ENCODE data around the gene CAMK2A.

Gene CAMK2A

GRCh38 chr5:150305095-150305494 is 15.5 kb upstream of the CAMK2A start:
- no peaks in the 10 kb centered on the region for H3K9me3 ChIP-seq (ENCODE audit: control insufficient read depth, low read length)
- DNase-seq (ENCODE audit: low read depth), result no peak
- H3K27me3 ChIP-seq (replicated peaks; ENCODE audit: control insufficient read depth, insufficient read depth, low read length), result no peaks in the 10 kb centered on the region
- no peaks in the 10 kb centered on the region for H3K36me3 ChIP-seq (ENCODE audit: control insufficient read depth, insufficient read depth, low read length, severe bottlenecking)
- H3K9ac ChIP-seq (ENCODE audit: low read length), result no peak overlapping the region
- no peak overlapping the region for H3K4me3 ChIP-seq (ENCODE audit: low read length)
- H3K4me1 ChIP-seq (ENCODE audit: control insufficient read depth, insufficient read depth, low read length), result peaks cover 25% of the 10 kb centered on the region

GRCh38 chr5:150304481-150305081 is 15.0 kb upstream of the CAMK2A start:
- no peak for DNase-seq (ENCODE audit: low read depth)
- Histone ChIP-seq H3K27me3 (replicated peaks; ENCODE audit: control insufficient read depth, insufficient read depth, low read length) (no peaks in the 10 kb centered on the region), H3K9ac (ENCODE audit: low read length) (no peak overlapping the region), H3K9me3 (ENCODE audit: control insufficient read depth, low read length) (no peaks in the 10 kb centered on the region), H3K4me1 (ENCODE audit: control insufficient read depth, insufficient read depth, low read length) (peaks cover 30% of the 10 kb centered on the region), H3K4me3 (ENCODE audit: low read length) (no peak overlapping the region), H3K36me3 (ENCODE audit: control insufficient read depth, insufficient read depth, low read length, severe bottlenecking) (no peaks in the 10 kb centered on the region)

GRCh38 chr5:150303660-150304386 is 14.2 kb upstream of the CAMK2A start:
- H3K36me3 ChIP-seq (ENCODE audit: control insufficient read depth, insufficient read depth, low read length, severe bottlenecking), result no peaks in the 10 kb centered on the region
- no peak overlapping the region for H3K9ac ChIP-seq (ENCODE audit: low read length)
- peaks cover 35% of the 10 kb centered on the region for H3K4me1 ChIP-seq (ENCODE audit: control insufficient read depth, insufficient read depth, low read length)
- no peak overlapping the region for H3K4me3 ChIP-seq (ENCODE audit: low read length)
- H3K27me3 ChIP-seq (replicated peaks; ENCODE audit: control insufficient read depth, insufficient read depth, low read length), result no peaks in the 10 kb centered on the region
- H3K9me3 ChIP-seq (ENCODE audit: control insufficient read depth, low read length), result no peaks in the 10 kb centered on the region
- no peak for DNase-seq (ENCODE audit: low read depth)

- H3K9ac ChIP-seq (ENCODE audit: low read length), result no peak overlapping the region
- peak overlapping the region; percentile 21 for H3K4me3 ChIP-seq (ENCODE audit: low read length)
- H3K27me3 ChIP-seq (replicated peaks; ENCODE audit: control insufficient read depth, insufficient read depth, low read length), result no peaks in the 10 kb centered on the region
- H3K9me3 ChIP-seq (ENCODE audit: control insufficient read depth, low read length), result no peaks in the 10 kb centered on the region
- DNase-seq (ENCODE audit: low read depth), result no peak
- peaks cover 39% of the 10 kb centered on the region for H3K4me1 ChIP-seq (ENCODE audit: control insufficient read depth, insufficient read depth, low read length)
- no peaks in the 10 kb centered on the region for H3K36me3 ChIP-seq (ENCODE audit: control insufficient read depth, insufficient read depth, low read length, severe bottlenecking)
These were observed 13.6 kb upstream of the CAMK2A start for GRCh38 chr5:150303070-150303615.

GRCh38 chr5:150302301-150303069 is 12.9 kb upstream of the CAMK2A start, which contains the start of gene ARSI:
Gene ARSI, minus strand, starts transcription at chr5:150302905. Its CDS starts 532 bp downstream, at chr5:150302373.
- no peaks in the 10 kb centered on the region for H3K27me3 ChIP-seq (replicated peaks; ENCODE audit: control insufficient read depth, insufficient read depth, low read length)
- peak; percentile 72 for DNase-seq (ENCODE audit: low read depth)
- H3K36me3 ChIP-seq (ENCODE audit: control insufficient read depth, insufficient read depth, low read length, severe bottlenecking), result no peaks in the 10 kb centered on the region
- no peaks in the 10 kb centered on the region for H3K9me3 ChIP-seq (ENCODE audit: control insufficient read depth, low read length)
- peak within 1 kb of the TSS; percentile 35 for H3K9ac ChIP-seq (ENCODE audit: low read length)
- peak within 1 kb of the TSS; percentile 21 for H3K4me3 ChIP-seq (ENCODE audit: low read length)
- H3K4me1 ChIP-seq (ENCODE audit: control insufficient read depth, insufficient read depth, low read length), result peaks cover 39% of the 10 kb centered on the region

- no peak overlapping the region for H3K9ac ChIP-seq (ENCODE audit: low read length)
- no peaks in the 10 kb centered on the region for H3K9me3 ChIP-seq (ENCODE audit: control insufficient read depth, low read length)
- no peaks in the 10 kb centered on the region for H3K36me3 ChIP-seq (ENCODE audit: control insufficient read depth, insufficient read depth, low read length, severe bottlenecking)
- peaks cover 39% of the 10 kb centered on the region for H3K4me1 ChIP-seq (ENCODE audit: control insufficient read depth, insufficient read depth, low read length)
- no peaks in the 10 kb centered on the region for H3K27me3 ChIP-seq (replicated peaks; ENCODE audit: control insufficient read depth, insufficient read depth, low read length)
- DNase-seq (ENCODE audit: low read depth), result no peak
- H3K4me3 ChIP-seq (ENCODE audit: low read length), result peak overlapping the region; percentile 21
These were observed 12.3 kb upstream of the CAMK2A start for GRCh38 chr5:150301901-150302300.

GRCh38 chr5:150301170-150301505 is 11.6 kb upstream of the CAMK2A start:
- H3K27me3 ChIP-seq (replicated peaks; ENCODE audit: control insufficient read depth, insufficient read depth, low read length), result no peaks in the 10 kb centered on the region
- H3K9ac ChIP-seq (ENCODE audit: low read length), result no peak overlapping the region
- H3K4me1 ChIP-seq (ENCODE audit: control insufficient read depth, insufficient read depth, low read length), result peaks cover 39% of the 10 kb centered on the region
- H3K9me3 ChIP-seq (ENCODE audit: control insufficient read depth, low read length), result no peaks in the 10 kb centered on the region
- no peak overlapping the region for H3K4me3 ChIP-seq (ENCODE audit: low read length)
- no peaks in the 10 kb centered on the region for H3K36me3 ChIP-seq (ENCODE audit: control insufficient read depth, insufficient read depth, low read length, severe bottlenecking)
- peak; percentile 44 for DNase-seq (ENCODE audit: low read depth)

GRCh38 chr5:150300496-150301169 is 11.1 kb upstream of the CAMK2A start:
- Histone ChIP-seq H3K27me3 (replicated peaks; ENCODE audit: control insufficient read depth, insufficient read depth, low read length) (no peaks in the 10 kb centered on the region), H3K9me3 (ENCODE audit: control insufficient read depth, low read length) (no peaks in the 10 kb centered on the region), H3K4me3 (ENCODE audit: low read length) (no peak overlapping the region), H3K4me1 (ENCODE audit: control insufficient read depth, insufficient read depth, low read length) (peaks cover 39% of the 10 kb centered on the region), H3K9ac (ENCODE audit: low read length) (no peak overlapping the region), H3K36me3 (ENCODE audit: control insufficient read depth, insufficient read depth, low read length, severe bottlenecking) (no peaks in the 10 kb centered on the region)
- no peak for DNase-seq (ENCODE audit: low read depth)

GRCh38 chr5:150299571-150300327 is 10.2 kb upstream of the CAMK2A start:
- DNase-seq (ENCODE audit: low read depth), result no peak
- no peaks in the 10 kb centered on the region for H3K36me3 ChIP-seq (ENCODE audit: control insufficient read depth, insufficient read depth, low read length, severe bottlenecking)
- H3K4me3 ChIP-seq (ENCODE audit: low read length), result no peak overlapping the region
- H3K4me1 ChIP-seq (ENCODE audit: control insufficient read depth, insufficient read depth, low read length), result peaks cover 47% of the 10 kb centered on the region
- no peaks in the 10 kb centered on the region for H3K9me3 ChIP-seq (ENCODE audit: control insufficient read depth, low read length)
- H3K27me3 ChIP-seq (replicated peaks; ENCODE audit: control insufficient read depth, insufficient read depth, low read length), result no peaks in the 10 kb centered on the region
- H3K9ac ChIP-seq (ENCODE audit: low read length), result no peak overlapping the region

- Histone ChIP-seq H3K36me3 (ENCODE audit: control insufficient read depth, insufficient read depth, low read length, severe bottlenecking) (no peaks in the 10 kb centered on the region), H3K9me3 (ENCODE audit: control insufficient read depth, low read length) (no peaks in the 10 kb centered on the region), H3K4me1 (ENCODE audit: control insufficient read depth, insufficient read depth, low read length) (peaks cover 49% of the 10 kb centered on the region), H3K9ac (ENCODE audit: low read length) (no peak overlapping the region), H3K27me3 (replicated peaks; ENCODE audit: control insufficient read depth, insufficient read depth, low read length) (no peaks in the 10 kb centered on the region), H3K4me3 (ENCODE audit: low read length) (no peak overlapping the region)
- peak; percentile 91 for DNase-seq (ENCODE audit: low read depth)
These were observed 9.3 kb upstream of the CAMK2A start for GRCh38 chr5:150298701-150299451.
